Measurements from ENCODE around the gene MIAT.
"Not testable (repeated sequence)": the region's sequence is repeated elsewhere in the genome, so short reads cannot be mapped to it uniquely, and the experiment has no call there.

The MIAT gene

DNA sequence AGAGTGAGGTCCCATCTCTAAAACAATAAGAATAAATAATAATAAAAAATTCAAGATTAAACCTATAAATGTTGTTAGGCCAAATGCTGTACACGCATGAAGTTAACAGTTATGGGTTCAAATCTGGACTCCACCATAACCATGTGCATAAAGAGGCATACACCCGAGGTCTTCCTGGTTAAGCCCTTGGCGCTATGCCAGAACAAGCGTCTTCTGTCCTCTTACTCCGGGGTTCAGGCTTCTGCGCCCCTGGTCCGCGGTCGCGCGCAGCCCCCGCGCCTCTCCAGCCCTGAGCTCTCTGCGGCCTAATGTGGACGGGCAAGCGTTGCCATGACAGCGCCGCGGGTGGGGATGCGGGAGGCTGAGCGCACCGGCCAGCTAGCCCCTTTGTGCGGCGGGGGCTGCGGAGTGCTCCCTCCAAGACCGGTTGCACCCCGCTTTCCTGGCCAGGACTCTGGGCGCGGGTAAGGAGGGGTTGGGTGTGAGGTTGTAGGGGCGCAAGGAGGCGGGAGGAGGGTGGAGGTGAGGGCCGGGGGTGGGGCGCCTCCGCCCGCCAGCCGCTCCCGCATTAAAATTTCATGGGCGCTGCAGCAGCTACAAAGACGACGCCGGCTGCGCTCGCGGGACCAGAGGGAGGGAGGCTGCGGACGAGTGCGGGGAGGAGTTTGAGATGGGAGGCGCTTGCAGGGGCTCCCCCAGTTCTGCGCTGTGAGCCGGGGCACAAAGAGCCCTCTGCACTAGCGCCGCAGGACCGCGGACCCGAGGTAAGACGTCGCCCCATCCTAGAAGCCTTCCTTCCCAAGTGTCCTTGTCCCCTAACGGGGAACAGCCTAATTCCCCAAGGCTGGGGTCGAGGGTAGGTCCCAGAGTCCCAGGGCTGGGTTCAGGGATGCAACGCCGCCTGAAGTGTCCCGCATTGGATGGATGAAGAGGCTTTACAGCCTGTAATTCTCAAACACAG, at the start of gene MIAT:
MIAT (plus strand) TSS at position 698 of the 961 bp plus-strand sequence.
- no peak for DNase-seq

DNA sequence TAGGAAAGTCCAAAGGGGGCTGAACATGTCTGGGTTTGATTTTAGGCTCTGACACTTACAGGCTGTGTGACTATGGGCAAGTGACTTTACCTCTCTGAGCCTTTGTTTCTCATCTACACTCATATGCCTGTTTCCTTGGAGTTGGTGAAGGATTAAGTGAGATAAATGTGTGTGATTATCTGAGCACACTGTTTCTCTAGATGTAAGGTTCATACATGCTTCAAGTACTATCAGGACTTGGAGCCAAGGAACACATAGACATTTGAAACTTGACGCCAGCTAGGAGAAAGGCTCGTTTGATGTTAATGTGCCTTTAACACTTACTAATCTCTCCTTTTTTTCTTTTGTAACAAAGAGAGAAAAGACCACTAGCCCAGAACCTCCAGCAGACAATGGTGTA, 49.3 kb upstream of the MIAT start:
- DNase-seq, result no peak

DNA sequence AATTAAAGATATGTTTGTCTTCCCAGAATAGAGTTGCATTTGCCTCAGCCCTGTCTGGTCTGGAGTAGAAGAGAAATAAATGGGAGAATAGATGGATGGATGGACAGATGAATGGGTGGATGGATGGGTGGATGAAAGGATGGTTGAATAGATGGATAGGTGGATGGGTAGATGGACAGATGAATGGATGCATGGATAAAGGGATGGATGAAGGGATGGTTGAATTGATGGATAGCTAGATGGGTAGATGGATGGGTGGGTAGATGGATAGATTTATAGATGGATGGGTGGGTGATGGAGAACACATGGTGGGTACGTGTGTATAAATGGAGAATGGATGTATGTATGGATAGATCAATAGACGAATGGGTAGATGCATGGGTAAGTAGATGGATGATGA, 48.1 kb upstream of the MIAT start:
- no peak for DNase-seq

DNA sequence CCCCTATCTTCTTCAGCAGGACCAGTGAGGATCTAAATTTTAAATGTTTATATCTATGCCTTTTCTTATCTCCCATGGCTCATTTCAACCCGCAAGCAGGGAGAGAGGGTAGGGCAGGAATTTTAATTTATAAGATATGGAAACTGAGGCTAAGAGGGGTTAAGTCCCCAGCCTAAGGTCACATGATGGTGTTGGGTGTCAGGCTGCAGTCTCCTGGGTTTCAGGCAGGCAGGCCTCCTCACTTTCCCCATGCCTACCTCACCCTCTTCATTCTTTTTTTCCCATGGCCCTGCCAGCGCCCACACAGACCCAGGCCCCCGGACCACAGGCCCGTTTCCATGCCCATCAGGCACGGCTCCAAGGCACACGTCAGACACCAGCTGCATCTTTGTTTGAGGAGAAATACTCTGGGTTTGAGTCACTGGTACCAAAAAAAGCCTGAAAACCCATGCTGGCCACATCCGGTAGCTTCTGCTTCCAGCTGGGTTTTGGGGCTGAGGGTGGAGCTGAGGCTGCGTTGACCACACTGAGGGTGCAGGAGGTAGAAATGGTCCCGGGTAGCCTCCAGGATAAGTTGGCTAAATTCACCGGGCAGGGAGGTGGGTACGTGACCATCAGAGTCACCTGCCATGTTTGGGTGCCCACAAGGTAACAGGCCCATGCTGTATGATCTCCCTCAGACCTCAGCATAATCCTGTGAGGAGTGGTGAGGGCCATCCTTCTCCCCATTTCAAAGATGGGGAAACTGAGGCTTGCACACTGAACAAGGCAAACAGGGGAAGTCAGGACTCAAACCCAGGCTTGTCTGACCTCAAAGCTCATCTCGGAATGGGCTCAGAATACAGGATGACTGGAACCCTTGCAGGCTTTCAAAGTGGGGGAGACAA, 47.1 kb upstream of the MIAT start:
- DNase-seq, result peak; percentile 60

DNA sequence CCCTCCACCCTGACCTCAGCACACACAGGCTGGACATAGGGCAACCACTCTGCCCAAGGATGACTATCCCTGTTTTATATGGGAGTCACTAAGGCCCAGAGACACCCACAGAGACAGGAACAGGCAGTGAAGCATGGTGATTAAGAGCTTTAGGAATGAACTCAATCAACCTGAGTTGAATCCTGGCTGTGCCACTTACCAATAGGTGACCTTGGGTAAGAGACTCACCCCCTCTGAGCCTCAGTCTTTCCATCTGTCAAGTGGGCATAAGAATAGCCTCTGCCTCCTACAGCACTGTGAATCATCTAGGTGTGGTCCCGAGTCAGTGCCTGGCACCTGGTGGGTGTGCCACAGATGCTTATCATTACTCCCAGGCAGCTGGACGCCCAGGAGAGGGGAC, 46.4 kb upstream of the MIAT start:
- DNase-seq, result no peak

DNA sequence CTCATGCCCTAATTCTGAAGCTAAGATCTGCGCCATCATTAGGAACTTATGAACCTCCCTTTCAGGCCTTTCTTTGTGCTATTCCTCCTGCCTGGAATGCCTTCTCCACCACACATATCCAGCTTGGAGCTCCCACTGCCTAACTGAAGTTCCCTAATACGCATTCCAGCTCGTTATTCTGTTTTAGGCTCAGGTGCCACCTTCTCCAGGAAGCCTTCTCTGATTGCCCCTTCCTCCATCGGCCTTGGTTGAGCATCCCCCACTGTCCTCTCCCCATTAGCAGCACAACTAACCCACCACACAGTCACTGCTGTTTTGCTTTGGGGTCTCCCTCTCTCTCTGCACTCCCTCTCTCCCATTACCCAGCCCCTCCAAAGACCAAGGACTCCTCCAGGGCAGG, 44.7 kb upstream of the MIAT start:
- no peak for DNase-seq

DNA sequence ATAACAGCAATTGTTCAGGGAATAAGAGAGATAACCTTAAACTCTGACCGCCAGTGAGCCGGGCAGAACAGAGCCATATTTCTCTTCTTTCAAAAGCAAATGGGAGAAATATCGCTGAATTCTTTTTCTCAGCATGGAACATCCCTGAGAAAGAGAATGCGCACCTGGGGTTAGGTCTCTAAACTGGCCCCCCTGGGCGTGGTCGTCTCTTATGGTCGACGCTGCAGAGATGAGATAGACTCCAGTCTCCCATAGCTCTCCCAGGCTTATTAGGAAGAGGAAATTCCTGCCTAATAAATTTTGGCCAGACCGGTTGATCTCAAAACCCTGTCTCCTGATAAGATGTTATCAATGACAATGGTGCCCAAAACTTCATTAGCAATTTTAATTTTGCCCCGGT, 43.6 kb upstream of the MIAT start:
- not testable (repeated sequence) for DNase-seq

DNA sequence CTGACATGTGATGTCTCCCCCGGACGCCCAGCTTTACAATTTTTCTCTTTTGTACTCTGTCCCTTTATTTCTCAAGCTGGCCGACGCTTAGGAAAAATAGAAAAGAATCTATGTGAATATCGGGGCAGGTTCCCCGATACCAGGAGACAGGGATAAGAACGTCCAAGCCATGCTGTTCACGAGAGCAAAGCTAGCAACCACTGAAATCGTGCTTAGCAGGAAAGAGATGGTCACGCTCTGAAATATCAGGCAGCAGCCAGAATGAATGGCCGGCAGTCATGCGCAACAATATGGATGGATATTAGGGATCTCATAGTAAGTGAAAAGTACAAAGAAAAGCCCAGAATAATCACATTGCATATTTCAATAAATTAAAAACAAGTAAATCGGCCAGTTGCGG, 43.1 kb upstream of the MIAT start:
- no peak for DNase-seq

DNA sequence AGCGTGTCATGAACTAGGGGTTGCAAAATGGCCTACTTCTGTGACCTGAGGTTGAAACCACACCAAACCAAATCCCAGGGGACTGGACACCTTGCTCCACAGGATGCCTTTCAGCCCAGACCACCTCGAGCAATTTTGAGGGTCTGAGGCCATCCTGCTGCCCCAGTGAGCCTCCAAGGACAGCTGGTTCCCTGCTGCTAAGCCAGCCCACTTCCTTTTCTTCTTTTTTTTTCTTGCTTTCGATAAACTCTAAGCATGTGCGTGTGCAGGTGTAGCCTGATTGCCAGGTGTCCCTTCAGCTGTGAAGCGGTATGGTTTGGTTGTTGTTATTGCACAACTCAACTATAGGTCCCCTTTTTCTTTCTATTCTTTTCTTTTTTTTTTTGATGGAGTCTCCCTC, 42.2 kb upstream of the MIAT start:
- DNase-seq, result no peak

DNA sequence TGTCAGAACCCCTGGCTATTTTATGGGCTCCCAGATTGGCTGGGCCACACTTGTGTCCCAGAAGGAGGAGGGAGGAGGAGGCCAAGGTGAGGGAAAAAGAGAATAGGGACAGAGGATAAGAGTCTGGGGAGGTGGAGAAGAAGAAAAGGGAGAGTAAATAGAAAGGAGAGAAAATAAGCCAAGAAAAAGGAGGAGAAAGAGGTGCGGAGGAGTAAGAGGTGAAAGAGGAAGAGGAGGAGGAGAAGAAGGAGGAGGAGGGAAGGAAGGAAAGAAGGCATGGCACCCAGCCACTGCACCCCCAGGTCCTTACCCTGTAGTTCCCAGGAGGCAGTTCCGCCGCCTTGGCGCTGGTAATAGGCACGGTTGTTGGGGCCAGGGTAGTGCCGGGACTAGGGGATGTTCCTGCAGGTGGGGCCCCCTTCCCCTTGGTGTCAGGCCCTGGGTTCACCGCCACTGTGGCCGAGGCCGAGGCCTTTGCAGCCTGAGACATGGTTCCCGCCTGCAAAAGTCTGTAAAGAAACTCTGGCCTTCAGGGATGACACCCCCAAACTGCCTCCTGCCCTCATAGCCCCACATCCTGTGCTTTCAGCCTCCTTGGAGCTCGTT, 41.5 kb upstream of the MIAT start:
- no peak for DNase-seq

DNA sequence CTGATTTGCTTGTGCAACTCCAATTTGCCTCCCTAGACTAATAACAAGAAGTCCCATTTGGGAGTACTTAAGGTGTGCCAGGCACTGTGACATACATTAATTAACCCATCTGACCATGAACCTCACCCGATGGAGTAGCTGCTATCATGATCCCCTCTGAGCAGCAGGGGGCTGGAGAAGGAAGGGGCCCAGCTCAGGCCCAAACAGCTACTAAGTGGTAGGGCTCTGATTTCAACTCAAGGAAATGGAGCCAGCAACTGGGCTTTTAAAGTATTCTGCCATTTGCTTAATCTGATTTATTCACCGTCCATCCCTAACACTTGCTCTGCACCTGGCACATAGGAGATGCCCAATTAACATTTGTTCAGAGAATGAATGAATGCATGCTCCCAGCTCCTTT, 40.7 kb upstream of the MIAT start:
- DNase-seq, result no peak

DNA sequence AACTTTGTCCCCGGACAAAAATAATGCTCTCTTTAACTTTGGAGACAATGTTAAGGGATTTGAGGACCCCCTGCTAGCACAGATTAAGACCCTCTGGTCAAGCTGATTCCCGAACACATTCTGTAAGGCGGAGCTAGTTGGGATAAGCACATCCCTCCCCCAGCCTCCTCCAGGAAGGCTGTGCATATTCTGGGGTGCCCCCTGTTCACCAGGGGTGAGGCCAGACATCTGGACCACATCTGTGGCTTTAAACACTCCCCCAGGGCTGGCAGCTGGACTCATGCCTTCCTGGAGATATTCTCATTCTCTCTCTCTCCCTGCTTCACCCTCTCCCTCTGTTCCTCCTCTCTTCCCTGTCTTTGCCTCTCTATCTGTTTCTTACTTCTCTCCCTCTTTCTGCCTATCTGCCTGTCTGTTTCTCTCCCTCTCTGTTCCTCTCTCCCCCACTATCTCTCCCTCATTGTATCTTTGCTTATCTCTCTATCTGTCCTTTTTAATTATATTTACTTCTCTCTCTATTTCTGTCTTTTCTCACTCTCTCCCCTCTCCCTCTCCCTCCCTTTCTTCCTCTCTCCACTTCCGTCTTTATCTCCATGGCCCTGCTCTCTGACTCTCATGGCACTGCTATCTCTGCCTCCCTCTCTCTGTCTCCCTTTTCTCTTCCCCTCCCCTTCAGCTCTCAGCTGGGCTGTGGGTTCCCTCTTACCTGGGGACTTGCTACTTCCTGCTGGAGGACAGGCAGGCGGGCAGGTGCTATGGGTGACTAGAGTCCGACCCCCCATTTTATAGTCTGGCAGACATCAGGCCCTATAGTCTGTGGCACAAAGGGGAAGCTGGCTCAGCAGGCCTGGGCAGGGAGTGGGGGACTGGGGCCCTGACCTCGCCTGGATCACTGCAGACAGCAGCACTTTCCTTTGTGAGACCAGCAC, 39.9 kb upstream of the MIAT start, which contains the start of gene CRYBB1:
CRYBB1 (minus strand) TSS at position 757 of the 929 bp plus-strand sequence. CDS start 1,708 bp downstream, outside the sequence.
- no peak for DNase-seq

DNA sequence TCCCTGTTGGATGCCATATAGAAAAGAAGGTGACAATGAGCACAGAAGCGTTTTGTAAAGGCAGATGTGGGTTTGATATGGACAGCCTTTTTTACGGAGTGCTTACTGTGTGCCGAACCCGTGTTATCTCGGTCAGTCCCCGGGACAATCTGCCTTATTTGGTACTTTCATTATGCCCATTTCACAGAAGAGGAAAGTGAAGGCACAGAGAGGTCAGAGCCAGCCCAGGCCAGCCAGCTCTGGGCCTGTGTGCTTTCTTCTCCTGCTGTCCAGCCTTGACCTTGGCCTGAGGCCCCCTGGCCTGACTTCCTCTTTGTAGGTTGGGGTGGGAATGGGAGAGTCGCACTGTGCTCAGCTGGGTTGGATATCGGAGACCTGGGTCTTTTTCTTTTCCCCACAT, 38.9 kb upstream of the MIAT start:
- DNase-seq, result no peak

DNA sequence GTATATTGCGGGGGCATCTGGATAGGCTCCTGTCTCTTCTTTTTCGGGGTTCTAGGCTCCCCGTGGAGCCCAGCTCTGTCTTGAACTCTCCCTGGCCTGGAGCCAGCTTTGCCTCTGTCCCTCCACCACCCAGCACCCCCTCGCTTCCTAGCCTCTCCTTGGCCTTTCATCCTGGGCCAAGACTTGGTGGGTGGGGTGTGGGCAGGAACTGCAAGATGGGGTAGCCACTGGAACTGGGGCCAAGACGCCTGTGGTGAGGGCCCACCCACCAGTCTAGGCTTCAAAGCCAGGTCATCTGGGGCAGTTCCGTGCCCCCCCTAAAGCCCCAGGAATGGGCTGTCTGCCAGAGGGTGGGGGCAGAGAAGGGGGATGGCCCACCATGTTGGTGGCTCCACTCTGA, 37.9 kb upstream of the MIAT start:
- DNase-seq, result no peak

DNA sequence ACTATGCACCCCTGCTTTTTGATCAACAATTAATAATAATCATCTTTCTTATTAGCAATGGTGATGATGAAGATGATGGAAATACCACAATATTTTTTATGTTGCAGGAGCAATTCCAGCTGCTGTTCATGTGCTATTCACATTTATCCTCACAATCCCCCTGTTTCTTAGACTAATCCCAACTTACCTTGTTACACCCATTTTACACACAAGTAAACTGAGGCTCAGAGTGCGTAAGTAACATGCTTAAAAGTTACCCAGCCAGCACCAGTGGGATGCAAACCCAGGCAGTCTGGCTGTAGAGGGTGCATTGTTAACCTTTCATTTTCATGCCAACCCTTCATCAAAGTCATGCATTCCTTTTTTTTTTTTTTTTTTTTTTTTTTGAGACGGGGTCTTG, 37.2 kb upstream of the MIAT start:
- DNase-seq, result no peak

DNA sequence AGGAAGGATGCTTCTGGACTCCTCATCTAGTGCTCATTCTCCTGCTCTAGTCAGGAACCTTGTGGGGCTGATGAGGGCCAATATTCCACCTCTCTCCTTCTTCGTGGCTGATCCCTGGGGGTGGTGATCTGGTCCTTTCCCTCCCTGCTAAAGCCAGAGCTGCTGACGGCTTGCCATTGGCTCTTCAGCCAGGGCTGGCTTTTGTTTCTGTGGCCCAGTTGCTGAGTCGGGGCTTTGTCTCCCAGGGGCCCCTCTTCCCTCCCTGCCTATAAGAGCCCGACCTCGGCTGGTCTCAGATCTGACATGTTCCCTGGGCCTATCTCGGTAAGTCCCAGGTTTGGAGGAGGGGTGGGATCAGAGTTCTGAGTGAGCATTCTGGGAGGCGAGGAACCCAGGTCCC, 35.7 kb upstream of the MIAT start, which contains the start of gene CRYBA4:
CRYBA4 (plus strand) TSS at position 301 of the 400 bp plus-strand sequence. CDS start 634 bp downstream, outside the sequence.
- no peak for DNase-seq

DNA sequence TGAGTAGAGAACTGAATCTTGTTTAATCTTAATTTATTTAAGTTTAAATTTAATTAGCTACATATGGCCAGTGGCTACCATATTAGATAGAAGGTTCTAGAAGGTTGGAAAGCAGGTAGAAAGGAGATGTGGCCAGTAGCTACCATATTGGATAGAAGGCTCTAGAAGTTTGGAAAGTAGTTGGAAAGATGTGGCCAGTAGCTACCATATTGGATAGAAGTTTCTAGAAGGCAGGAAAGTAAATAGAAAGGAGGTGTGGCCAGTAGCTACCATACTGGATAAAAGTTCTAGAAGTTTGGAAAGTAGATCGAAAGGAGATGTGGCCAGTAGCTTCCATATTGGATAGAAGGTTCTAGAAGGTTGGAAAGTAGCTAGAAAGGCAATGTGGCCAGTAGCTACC, 33.4 kb upstream of the MIAT start:
- DNase-seq, result no peak

DNA sequence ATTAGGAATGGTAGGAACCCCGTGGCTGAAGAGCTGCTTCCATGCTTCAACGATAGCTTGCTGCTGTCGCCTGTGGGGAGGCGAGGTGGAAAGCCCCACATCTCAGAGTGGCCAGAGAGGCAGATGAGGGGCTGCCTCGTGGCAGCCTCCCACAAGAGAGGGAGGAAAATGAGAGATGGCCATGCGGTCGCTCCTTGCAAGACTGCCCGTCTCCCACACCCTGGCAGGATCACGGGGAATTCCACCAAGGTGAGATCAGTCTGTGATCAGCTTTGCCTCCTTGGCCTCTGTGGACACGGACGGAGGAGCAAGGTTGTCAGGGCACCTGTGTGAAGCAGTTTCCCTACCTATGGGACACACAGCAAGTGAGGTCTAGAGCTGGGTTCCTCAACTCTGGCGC, 32.6 kb upstream of the MIAT start:
- no peak for DNase-seq

DNA sequence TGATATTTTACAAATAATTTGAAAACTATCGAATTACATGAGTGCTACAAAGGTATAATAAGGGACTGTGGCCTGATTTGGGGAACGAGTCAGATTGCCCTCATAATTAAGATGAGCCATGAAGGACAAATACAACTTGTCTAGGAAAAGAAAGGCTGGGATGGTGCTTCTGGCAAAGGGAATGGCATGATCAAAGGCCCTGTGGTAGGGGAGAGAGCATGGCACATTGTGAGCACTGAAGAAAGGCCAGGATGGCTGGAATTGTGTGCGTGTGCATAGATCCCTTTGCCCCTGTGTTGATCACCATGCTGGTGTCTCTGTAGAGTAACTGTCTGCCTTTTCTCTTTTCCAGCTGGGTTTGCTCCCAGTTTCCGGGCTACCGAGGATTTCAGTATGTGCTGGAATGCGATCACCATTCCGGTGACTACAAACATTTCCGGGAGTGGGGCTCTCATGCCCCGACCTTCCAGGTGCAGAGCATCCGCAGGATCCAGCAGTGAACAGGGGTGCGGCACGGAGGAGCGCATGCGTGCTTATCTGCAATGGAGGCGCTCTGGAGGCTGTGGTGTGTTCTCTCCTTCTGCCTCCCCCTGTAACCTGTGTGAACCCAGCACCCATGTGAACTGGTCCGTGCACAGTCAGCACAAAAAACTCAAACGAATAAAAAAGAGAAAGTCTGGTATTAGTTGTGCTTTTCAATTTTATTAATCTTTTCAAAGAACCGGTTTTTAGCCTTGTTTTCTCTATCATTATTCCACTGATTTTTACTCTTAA, 27.2 kb upstream of the MIAT start:
- DNase-seq, result no peak

DNA sequence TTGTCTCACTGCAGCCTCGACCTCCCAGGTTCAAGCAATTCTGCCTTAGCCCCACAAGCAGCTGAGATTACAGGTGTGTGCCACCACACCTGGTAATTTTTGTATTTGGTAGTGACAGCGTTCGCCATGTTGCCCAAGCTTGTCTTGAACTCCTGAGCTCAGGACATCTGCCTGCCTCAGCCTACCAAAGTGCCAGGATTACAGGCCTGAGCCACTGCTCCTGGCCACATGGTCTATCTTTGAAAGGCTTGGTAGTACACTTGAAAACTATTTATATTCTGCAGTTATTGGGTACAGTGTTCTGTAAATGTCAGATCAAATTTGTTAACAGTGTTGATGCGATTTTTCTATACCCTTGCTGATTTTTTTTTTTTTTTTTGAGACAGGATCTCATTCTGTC, 26.1 kb upstream of the MIAT start:
- no peak for DNase-seq

Data from NK-92 treated with Interleukin-12 subunit alpha and Interleukin-12 subunit beta, amount 100 ng/mL, for 24 hours (cell line).